ENCODE measurements around the gene GRIP1. TPM values are rescaled to one million over a fixed set of nuclear protein-coding genes. Genes with fewer than 3 reads are reported as not detected.

GRIP1 gene
- total RNA-seq, 2 experiments from 2014 or later: 5.4 TPM

DNA sequence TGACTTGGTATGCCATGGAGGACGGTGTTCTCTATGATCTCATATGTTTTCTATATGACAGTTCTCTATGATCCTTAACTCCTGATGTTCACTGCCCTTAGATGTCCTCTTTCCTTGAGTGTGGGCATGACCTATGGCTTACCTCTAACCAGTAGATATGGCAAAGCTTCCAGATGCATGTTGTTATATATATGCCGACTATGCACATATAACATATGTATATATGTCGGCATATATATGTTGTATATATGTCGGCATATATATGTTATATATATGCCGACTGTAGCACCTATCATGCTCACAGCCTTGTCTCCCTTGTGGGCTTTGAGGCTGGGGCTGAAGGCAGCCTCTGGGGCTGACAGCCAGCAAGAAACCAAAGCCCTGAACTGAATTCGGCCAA, 106.0 kb downstream of the GRIP1 start:
- H3K36me3 ChIP-seq (ENCODE audit: insufficient read depth, low read length): no peaks in the 10 kb centered on the region
- no peak for DNase-seq
- intact Hi-C loops (cut with DNase I, micrococcal nuclease): no loop called here
- ATAC-seq (ENCODE audit: poor library complexity): no peak
- TF ChIP-seq, protein P1, sequence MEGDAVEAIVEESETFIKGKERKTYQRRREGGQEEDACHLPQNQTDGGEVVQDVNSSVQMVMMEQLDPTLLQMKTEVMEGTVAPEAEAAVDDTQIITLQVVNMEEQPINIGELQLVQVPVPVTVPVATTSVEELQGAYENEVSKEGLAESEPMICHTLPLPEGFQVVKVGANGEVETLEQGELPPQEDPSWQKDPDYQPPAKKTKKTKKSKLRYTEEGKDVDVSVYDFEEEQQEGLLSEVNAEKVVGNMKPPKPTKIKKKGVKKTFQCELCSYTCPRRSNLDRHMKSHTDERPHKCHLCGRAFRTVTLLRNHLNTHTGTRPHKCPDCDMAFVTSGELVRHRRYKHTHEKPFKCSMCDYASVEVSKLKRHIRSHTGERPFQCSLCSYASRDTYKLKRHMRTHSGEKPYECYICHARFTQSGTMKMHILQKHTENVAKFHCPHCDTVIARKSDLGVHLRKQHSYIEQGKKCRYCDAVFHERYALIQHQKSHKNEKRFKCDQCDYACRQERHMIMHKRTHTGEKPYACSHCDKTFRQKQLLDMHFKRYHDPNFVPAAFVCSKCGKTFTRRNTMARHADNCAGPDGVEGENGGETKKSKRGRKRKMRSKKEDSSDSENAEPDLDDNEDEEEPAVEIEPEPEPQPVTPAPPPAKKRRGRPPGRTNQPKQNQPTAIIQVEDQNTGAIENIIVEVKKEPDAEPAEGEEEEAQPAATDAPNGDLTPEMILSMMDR (IDR thresholded peaks at IDR 0.05): no peak
- H3K9me3 ChIP-seq (ENCODE audit: control insufficient read depth in 1 of 2, insufficient read depth in 1 of 2, low read length in 2 of 2): peaks cover 0 to 3% of the 10 kb centered on the region in 2 experiments
- H3K27ac ChIP-seq (ENCODE audit: low read depth in 1 of 2, low read length in 2 of 2): no peak overlapping the region
- no peaks in the 10 kb centered on the region for H3K4me1 ChIP-seq (ENCODE audit: insufficient read depth, low read length)
- no peaks in the 10 kb centered on the region for H3K27me3 ChIP-seq (ENCODE audit: control insufficient read depth in 1 of 2, insufficient read depth in 2 of 2, low read length in 2 of 2)
- ChIA-PET POLR2A (no interaction called here), CTCF (no interaction called here)
- Mint-ChIP-seq H3K4me1 (ENCODE audit: low read depth) (no peaks in the 10 kb centered on the region), H3K4me3 (no peak overlapping the region), H3K27ac (no peak overlapping the region), H3K9me3 (no peaks in the 10 kb centered on the region), H3K36me3 (ENCODE audit: low read depth) (peaks cover 9% of the 10 kb centered on the region), H3K27me3 (peaks cover 5% of the 10 kb centered on the region)
- H3K4me3 ChIP-seq (ENCODE audit: low read length): no peak overlapping the region

DNA sequence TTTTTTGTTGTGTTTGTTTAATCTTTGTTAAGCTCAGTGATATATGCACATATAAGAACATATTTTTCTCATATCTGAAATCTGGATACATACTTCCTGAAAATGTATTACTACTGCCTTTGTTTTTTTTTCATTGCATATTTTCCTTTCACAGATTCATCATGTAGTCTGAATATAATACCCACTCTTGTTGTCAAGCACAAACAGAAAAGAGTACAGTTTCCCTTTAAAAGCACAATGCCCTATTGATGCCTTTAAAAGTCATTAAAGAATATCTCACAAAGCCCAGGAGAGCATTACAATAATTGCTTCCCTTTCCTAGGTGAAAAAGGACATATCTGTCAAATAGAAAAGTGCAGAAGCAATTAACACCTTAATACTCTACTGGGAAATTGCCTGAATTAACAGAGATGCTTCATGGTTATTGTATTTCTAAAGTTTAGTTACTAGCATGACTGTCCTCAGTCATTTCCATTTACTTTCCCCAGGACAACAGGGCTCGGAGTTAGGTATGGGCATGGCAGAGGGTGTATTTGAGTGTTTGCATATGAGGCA, 107.4 kb downstream of the GRIP1 start:
- no peak for DNase-seq
- H3K4me1 Mint-ChIP-seq (ENCODE audit: low read depth): no peaks in the 10 kb centered on the region
- intact Hi-C loops (cut with DNase I, micrococcal nuclease): no loop called here
- POLR2A ChIA-PET: no interaction called here
- Histone ChIP-seq H3K27ac (ENCODE audit: low read depth in 1 of 2, low read length in 2 of 2) (no peak overlapping the region), H3K27me3 (ENCODE audit: control insufficient read depth in 1 of 2, insufficient read depth in 2 of 2, low read length in 2 of 2) (no peaks in the 10 kb centered on the region), H3K4me1 (ENCODE audit: insufficient read depth, low read length) (no peaks in the 10 kb centered on the region), H3K9me3 (ENCODE audit: control insufficient read depth in 1 of 2, insufficient read depth in 1 of 2, low read length in 2 of 2) (peaks cover 0 to 3% of the 10 kb centered on the region in 2 experiments), H3K36me3 (ENCODE audit: insufficient read depth, low read length) (no peaks in the 10 kb centered on the region), H3K4me3 (ENCODE audit: low read length) (no peak overlapping the region)
- CTCF ChIA-PET: no interaction called here
- no peak overlapping the region for H3K27ac Mint-ChIP-seq
- H3K36me3 Mint-ChIP-seq (ENCODE audit: low read depth): peaks cover 5% of the 10 kb centered on the region
- H3K9me3 Mint-ChIP-seq: no peaks in the 10 kb centered on the region
- TF ChIP-seq, protein P1 (IDR thresholded peaks at IDR 0.05): no peak
- H3K4me3 Mint-ChIP-seq: no peak overlapping the region
- no peaks in the 10 kb centered on the region for H3K27me3 Mint-ChIP-seq
- no peak for ATAC-seq (ENCODE audit: poor library complexity)

DNA sequence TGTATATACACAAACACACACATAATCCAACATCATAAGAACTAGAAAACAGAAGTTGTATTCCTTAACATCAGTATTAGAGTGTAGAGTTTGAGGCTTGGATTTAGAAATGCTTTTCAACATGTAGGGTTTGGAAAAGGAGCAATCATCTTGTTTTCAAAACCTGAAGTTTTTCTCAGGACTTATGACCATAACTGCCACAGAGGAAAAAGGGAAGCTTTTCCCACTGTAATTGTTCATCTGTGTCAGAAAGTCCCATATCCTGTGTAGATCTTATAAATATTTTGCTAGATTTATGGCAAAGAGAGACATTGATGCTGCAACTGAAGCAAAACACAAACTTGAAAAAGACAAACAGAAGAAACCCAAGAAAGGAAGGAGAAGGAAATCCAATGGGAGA, 115.7 kb downstream of the GRIP1 start:
- Mint-ChIP-seq H3K4me3 (no peak overlapping the region), H3K27ac (no peak overlapping the region), H3K9me3 (peaks cover 7% of the 10 kb centered on the region), H3K27me3 (no peaks in the 10 kb centered on the region), H3K4me1 (ENCODE audit: low read depth) (no peaks in the 10 kb centered on the region), H3K36me3 (ENCODE audit: low read depth) (no peaks in the 10 kb centered on the region)
- Histone ChIP-seq H3K27ac (ENCODE audit: low read depth in 1 of 2, low read length in 2 of 2) (no peak overlapping the region), H3K4me1 (ENCODE audit: insufficient read depth, low read length) (no peaks in the 10 kb centered on the region), H3K9me3 (ENCODE audit: control insufficient read depth in 1 of 2, insufficient read depth in 1 of 2, low read length in 2 of 2) (peaks cover 0 to 17% of the 10 kb centered on the region in 2 experiments), H3K27me3 (ENCODE audit: control insufficient read depth in 1 of 2, insufficient read depth in 2 of 2, low read length in 2 of 2) (no peaks in the 10 kb centered on the region), H3K36me3 (ENCODE audit: insufficient read depth, low read length) (no peaks in the 10 kb centered on the region), H3K4me3 (ENCODE audit: low read length) (no peak overlapping the region)
- ATAC-seq (ENCODE audit: poor library complexity): no peak
- POLR2A ChIA-PET: no interaction called here
- intact Hi-C loops (cut with DNase I, micrococcal nuclease): no loop called here
- CTCF ChIA-PET: no interaction called here
- TF ChIP-seq, protein P1 (IDR thresholded peaks at IDR 0.05): no peak
- no peak for DNase-seq

All from CD4-positive, alpha-beta T cell (primary cell).